Embryonic facial prominence (tissue), 1 donor: ENCODE measurements around the gene DNAI7.

Experiments used
- DNase-seq: peaks from one replicate; pipeline ENCODE4 v3.0.0-alpha.2; 2016; ENCODE audit errors: extremely low spot score

The DNAI7 gene

GRCh38 chr12:25184132-25184531, 10.8 kb downstream of the DNAI7 start:
- DNase-seq = no peak

GRCh38 chr12:25182765-25183164, 12.2 kb downstream of the DNAI7 start:
- DNase-seq = no peak

- no peak for DNase-seq
Measured at GRCh38 chr12:25162866-25163265, 32.1 kb downstream of the DNAI7 start.

GRCh38 chr12:25156061-25156460, 38.9 kb downstream of the DNAI7 start:
- no peak for DNase-seq

- DNase-seq = peak; percentile 15
Measured at GRCh38 chr12:25155022-25155576, 39.9 kb downstream of the DNAI7 start.

- no peak for DNase-seq
Measured at GRCh38 chr12:25152055-25152454, 42.9 kb downstream of the DNAI7 start.

- peak; percentile 37 for DNase-seq
Measured at GRCh38 chr12:25151476-25151875, 43.5 kb downstream of the DNAI7 start.

- DNase-seq = no peak
Measured at GRCh38 chr12:25146686-25147085, 48.3 kb downstream of the DNAI7 start.

- no peak for DNase-seq
Measured at GRCh38 chr12:25135531-25136154, 59.3 kb downstream of the DNAI7 start.

GRCh38 chr12:25131270-25131669, 63.7 kb downstream of the DNAI7 start:
- DNase-seq = no peak

- peak; percentile 14 for DNase-seq
Measured at GRCh38 chr12:25130741-25131188, 64.2 kb downstream of the DNAI7 start.

- DNase-seq = no peak
Measured at GRCh38 chr12:25126746-25127145, 68.2 kb downstream of the DNAI7 start.

GRCh38 chr12:25126101-25126500, 68.9 kb downstream of the DNAI7 start:
- DNase-seq = no peak

- no peak for DNase-seq
Measured at GRCh38 chr12:25124493-25124892, 70.5 kb downstream of the DNAI7 start.

- no peak for DNase-seq
Measured at GRCh38 chr12:25123126-25123525, 71.8 kb downstream of the DNAI7 start.

- no peak for DNase-seq
Measured at GRCh38 chr12:25121916-25122315, 73.0 kb downstream of the DNAI7 start.

- no peak for DNase-seq
Measured at GRCh38 chr12:25121110-25121509, 73.8 kb downstream of the DNAI7 start.

- no peak for DNase-seq
Measured at GRCh38 chr12:25119020-25119419, 75.9 kb downstream of the DNAI7 start.

- DNase-seq = no peak
Measured at GRCh38 chr12:25115677-25116076, 79.3 kb downstream of the DNAI7 start.

- DNase-seq = no peak
Measured at GRCh38 chr12:25113651-25114050, 81.3 kb downstream of the DNAI7 start.

GRCh38 chr12:25110260-25110659, 84.7 kb downstream of the DNAI7 start:
- DNase-seq = no peak

- no peak for DNase-seq
Measured at GRCh38 chr12:25107920-25108319, 87.0 kb downstream of the DNAI7 start.

GRCh38 chr12:25106818-25107217, 88.1 kb downstream of the DNAI7 start:
- DNase-seq = no peak

GRCh38 chr12:25102402-25102801, 92.6 kb downstream of the DNAI7 start:
- no peak for DNase-seq
